Measurements from ENCODE around the gene POLD4. TPM values are rescaled to one million over a fixed set of nuclear protein-coding genes. Genes with fewer than 3 reads are reported as not detected.

Gene POLD4
- total RNA-seq, 2 donors from 2014 or later, result 40.7 to 47.6 TPM

- Histone ChIP-seq H3K27ac (ENCODE audit: low read depth, low read length) (no peak overlapping the region), H3K9ac (ENCODE audit: extremely low read depth, low read length, poor library complexity, severe bottlenecking) (no peak overlapping the region), H3K4me1 (ENCODE audit: control insufficient read depth, insufficient read depth, low read length) (peaks cover 8% of the 10 kb centered on the region), H3K27me3 (ENCODE audit: control insufficient read depth, insufficient read depth, low read length, poor library complexity, severe bottlenecking) (no peaks in the 10 kb centered on the region), H3K4me3 (ENCODE audit: low read length) (no peak overlapping the region), H3K9me3 (ENCODE audit: control insufficient read depth, low read length) (no peaks in the 10 kb centered on the region), H3K36me3 (ENCODE audit: control insufficient read depth, insufficient read depth, low read length) (no peaks in the 10 kb centered on the region)
- no peak for TF ChIP-seq CTCF (conservative IDR thresholded peaks at IDR 0.05)
- Mint-ChIP-seq H3K4me1 (peaks cover 31% of the 10 kb centered on the region), H3K4me3 (no peak overlapping the region), H3K9me3 (no peaks in the 10 kb centered on the region), H3K27me3 (ENCODE audit: insufficient read depth) (peaks cover 38% of the 10 kb centered on the region), H3K27ac (no peak overlapping the region), H3K36me3 (ENCODE audit: low read depth) (peaks cover 2% of the 10 kb centered on the region)
- no peak for DNase-seq
- 93 to 96% methylated on average over 8 of the region's 8 CpGs for WGBS, 2 experiments (ENCODE audit: insufficient coverage in 1 of 2, insufficient read length in 1 of 2)
Measured at GRCh38 chr11:67369275-67369674, 15.9 kb upstream of the POLD4 start.

GRCh38 chr11:67368621-67369020 lies 15.3 kb upstream of the POLD4 start:
- Mint-ChIP-seq H3K27ac (no peak overlapping the region), H3K9me3 (no peaks in the 10 kb centered on the region), H3K27me3 (ENCODE audit: insufficient read depth) (peaks cover 34% of the 10 kb centered on the region), H3K4me3 (no peak overlapping the region), H3K4me1 (peaks cover 28% of the 10 kb centered on the region), H3K36me3 (ENCODE audit: low read depth) (peaks cover 2% of the 10 kb centered on the region)
- H3K4me1 ChIP-seq (ENCODE audit: control insufficient read depth, insufficient read depth, low read length), result peaks cover 7% of the 10 kb centered on the region
- H3K27me3 ChIP-seq (ENCODE audit: control insufficient read depth, insufficient read depth, low read length, poor library complexity, severe bottlenecking), result no peaks in the 10 kb centered on the region
- TF ChIP-seq CTCF (conservative IDR thresholded peaks at IDR 0.05), result no peak
- peak; percentile 22 for DNase-seq
- 93 to 100% methylated on average over 1 to 2 of the region's 3 CpGs for WGBS, 2 experiments (ENCODE audit: insufficient coverage in 1 of 2, insufficient read length in 1 of 2)
- H3K36me3 ChIP-seq (ENCODE audit: control insufficient read depth, insufficient read depth, low read length), result no peaks in the 10 kb centered on the region
- H3K9me3 ChIP-seq (ENCODE audit: control insufficient read depth, low read length), result no peaks in the 10 kb centered on the region
- H3K27ac ChIP-seq (ENCODE audit: low read depth, low read length), result no peak overlapping the region
- H3K4me3 ChIP-seq (ENCODE audit: low read length), result no peak overlapping the region
- no peak overlapping the region for H3K9ac ChIP-seq (ENCODE audit: extremely low read depth, low read length, poor library complexity, severe bottlenecking)

GRCh38 chr11:67367761-67368227 lies 14.4 kb upstream of the POLD4 start:
- H3K27ac Mint-ChIP-seq, result no peak overlapping the region
- peaks cover 7% of the 10 kb centered on the region for H3K4me1 ChIP-seq (ENCODE audit: control insufficient read depth, insufficient read depth, low read length)
- no peaks in the 10 kb centered on the region for H3K9me3 ChIP-seq (ENCODE audit: control insufficient read depth, low read length)
- peaks cover 28% of the 10 kb centered on the region for H3K4me1 Mint-ChIP-seq
- WGBS, 2 experiments (ENCODE audit: insufficient coverage in 1 of 2, insufficient read length in 1 of 2), result 80 to 97% methylated on average over 7 of the region's 7 CpGs
- no peak overlapping the region for H3K27ac ChIP-seq (ENCODE audit: low read depth, low read length)
- H3K36me3 Mint-ChIP-seq (ENCODE audit: low read depth), result peaks cover 2% of the 10 kb centered on the region
- no peak overlapping the region for H3K4me3 Mint-ChIP-seq
- peaks cover 38% of the 10 kb centered on the region for H3K27me3 Mint-ChIP-seq (ENCODE audit: insufficient read depth)
- no peaks in the 10 kb centered on the region for H3K27me3 ChIP-seq (ENCODE audit: control insufficient read depth, insufficient read depth, low read length, poor library complexity, severe bottlenecking)
- TF ChIP-seq CTCF (conservative IDR thresholded peaks at IDR 0.05), result no peak
- peak; percentile 44 for DNase-seq
- no peak overlapping the region for H3K9ac ChIP-seq (ENCODE audit: extremely low read depth, low read length, poor library complexity, severe bottlenecking)
- H3K9me3 Mint-ChIP-seq, result no peaks in the 10 kb centered on the region
- no peaks in the 10 kb centered on the region for H3K36me3 ChIP-seq (ENCODE audit: control insufficient read depth, insufficient read depth, low read length)
- H3K4me3 ChIP-seq (ENCODE audit: low read length), result no peak overlapping the region

All from endodermal cell (in vitro differentiated cells).